ENCODE data around the gene ATL1.

ATL1 gene

GRCh38 chr14:50601394-50601793, 41.4 kb downstream of the ATL1 start:
- Histone ChIP-seq H3K4me1 (ENCODE audit: control insufficient read depth, insufficient read depth, low read length) (no peaks in the 10 kb centered on the region), H3K27ac (ENCODE audit: low read length) (no peak overlapping the region), H3K4me3 (ENCODE audit: low read length) (no peak overlapping the region), H3K27me3 (ENCODE audit: control insufficient read depth, insufficient read depth, low read length) (no peaks in the 10 kb centered on the region), H3K36me3 (ENCODE audit: control insufficient read depth, insufficient read depth, low read length) (no peaks in the 10 kb centered on the region), H3K9me3 (ENCODE audit: control insufficient read depth, insufficient read depth, low read length) (no peaks in the 10 kb centered on the region)
- no CpG with 5 or more reads among the region's 2 CpGs for WGBS (ENCODE audit: insufficient coverage, insufficient read length)
- DNase-seq (ENCODE audit: low read depth, low spot score): no peak

GRCh38 chr14:50602035-50602434, 42.1 kb downstream of the ATL1 start:
- no peaks in the 10 kb centered on the region for H3K4me1 ChIP-seq (ENCODE audit: control insufficient read depth, insufficient read depth, low read length)
- H3K9me3 ChIP-seq (ENCODE audit: control insufficient read depth, insufficient read depth, low read length): no peaks in the 10 kb centered on the region
- H3K27me3 ChIP-seq (ENCODE audit: control insufficient read depth, insufficient read depth, low read length): no peaks in the 10 kb centered on the region
- no peak for DNase-seq (ENCODE audit: low read depth, low spot score)
- no peaks in the 10 kb centered on the region for H3K36me3 ChIP-seq (ENCODE audit: control insufficient read depth, insufficient read depth, low read length)
- no CpG with 5 or more reads among the region's 3 CpGs for WGBS (ENCODE audit: insufficient coverage, insufficient read length)
- H3K27ac ChIP-seq (ENCODE audit: low read length): no peak overlapping the region
- no peak overlapping the region for H3K4me3 ChIP-seq (ENCODE audit: low read length)

GRCh38 chr14:50603565-50603964, 43.6 kb downstream of the ATL1 start:
- H3K27ac ChIP-seq (ENCODE audit: low read length): no peak overlapping the region
- DNase-seq (ENCODE audit: low read depth, low spot score): no peak
- H3K27me3 ChIP-seq (ENCODE audit: control insufficient read depth, insufficient read depth, low read length): no peaks in the 10 kb centered on the region
- no peaks in the 10 kb centered on the region for H3K4me1 ChIP-seq (ENCODE audit: control insufficient read depth, insufficient read depth, low read length)
- H3K9me3 ChIP-seq (ENCODE audit: control insufficient read depth, insufficient read depth, low read length): no peaks in the 10 kb centered on the region
- WGBS (ENCODE audit: insufficient coverage, insufficient read length): no CpG with 5 or more reads among the region's 2 CpGs
- H3K36me3 ChIP-seq (ENCODE audit: control insufficient read depth, insufficient read depth, low read length): no peaks in the 10 kb centered on the region
- no peak overlapping the region for H3K4me3 ChIP-seq (ENCODE audit: low read length)

GRCh38 chr14:50605766-50606165, 45.8 kb downstream of the ATL1 start:
- Histone ChIP-seq H3K4me1 (ENCODE audit: control insufficient read depth, insufficient read depth, low read length) (no peaks in the 10 kb centered on the region), H3K36me3 (ENCODE audit: control insufficient read depth, insufficient read depth, low read length) (no peaks in the 10 kb centered on the region), H3K9me3 (ENCODE audit: control insufficient read depth, insufficient read depth, low read length) (no peaks in the 10 kb centered on the region), H3K4me3 (ENCODE audit: low read length) (no peak overlapping the region), H3K27me3 (ENCODE audit: control insufficient read depth, insufficient read depth, low read length) (no peaks in the 10 kb centered on the region), H3K27ac (ENCODE audit: low read length) (no peak overlapping the region)
- no CpG with 5 or more reads among the region's 1 CpG for WGBS (ENCODE audit: insufficient coverage, insufficient read length)
- DNase-seq (ENCODE audit: low read depth, low spot score): no peak

- Histone ChIP-seq H3K27ac (ENCODE audit: low read length) (no peak overlapping the region), H3K4me1 (ENCODE audit: control insufficient read depth, insufficient read depth, low read length) (no peaks in the 10 kb centered on the region), H3K27me3 (ENCODE audit: control insufficient read depth, insufficient read depth, low read length) (no peaks in the 10 kb centered on the region), H3K36me3 (ENCODE audit: control insufficient read depth, insufficient read depth, low read length) (no peaks in the 10 kb centered on the region), H3K4me3 (ENCODE audit: low read length) (no peak overlapping the region), H3K9me3 (ENCODE audit: control insufficient read depth, insufficient read depth, low read length) (no peaks in the 10 kb centered on the region)
- no peak for DNase-seq (ENCODE audit: low read depth, low spot score)
- WGBS (ENCODE audit: insufficient coverage, insufficient read length): no CpG with 5 or more reads among the region's 2 CpGs
These were observed 46.5 kb downstream of the ATL1 start for GRCh38 chr14:50606468-50606867.

GRCh38 chr14:50607181-50607580, 47.2 kb downstream of the ATL1 start:
- no peak for DNase-seq (ENCODE audit: low read depth, low spot score)
- Histone ChIP-seq H3K27ac (ENCODE audit: low read length) (no peak overlapping the region), H3K4me3 (ENCODE audit: low read length) (no peak overlapping the region), H3K9me3 (ENCODE audit: control insufficient read depth, insufficient read depth, low read length) (no peaks in the 10 kb centered on the region), H3K4me1 (ENCODE audit: control insufficient read depth, insufficient read depth, low read length) (no peaks in the 10 kb centered on the region), H3K27me3 (ENCODE audit: control insufficient read depth, insufficient read depth, low read length) (no peaks in the 10 kb centered on the region), H3K36me3 (ENCODE audit: control insufficient read depth, insufficient read depth, low read length) (no peaks in the 10 kb centered on the region)
- no CpG with 5 or more reads among the region's 3 CpGs for WGBS (ENCODE audit: insufficient coverage, insufficient read length)

GRCh38 chr14:50607761-50608160, 47.8 kb downstream of the ATL1 start:
- no peaks in the 10 kb centered on the region for H3K36me3 ChIP-seq (ENCODE audit: control insufficient read depth, insufficient read depth, low read length)
- no peaks in the 10 kb centered on the region for H3K27me3 ChIP-seq (ENCODE audit: control insufficient read depth, insufficient read depth, low read length)
- H3K9me3 ChIP-seq (ENCODE audit: control insufficient read depth, insufficient read depth, low read length): no peaks in the 10 kb centered on the region
- H3K27ac ChIP-seq (ENCODE audit: low read length): no peak overlapping the region
- H3K4me1 ChIP-seq (ENCODE audit: control insufficient read depth, insufficient read depth, low read length): no peaks in the 10 kb centered on the region
- DNase-seq (ENCODE audit: low read depth, low spot score): no peak
- no CpG with 5 or more reads among the region's 1 CpG for WGBS (ENCODE audit: insufficient coverage, insufficient read length)
- no peak overlapping the region for H3K4me3 ChIP-seq (ENCODE audit: low read length)

- no peaks in the 10 kb centered on the region for H3K4me1 ChIP-seq (ENCODE audit: control insufficient read depth, insufficient read depth, low read length)
- WGBS (ENCODE audit: insufficient coverage, insufficient read length): no CpG with 5 or more reads among the region's 1 CpG
These were observed 48.4 kb downstream of the ATL1 start for GRCh38 chr14:50608302-50608851.

GRCh38 chr14:50610465-50610864, 50.5 kb downstream of the ATL1 start:
- Histone ChIP-seq H3K27ac (ENCODE audit: low read length) (no peak overlapping the region), H3K36me3 (ENCODE audit: control insufficient read depth, insufficient read depth, low read length) (no peaks in the 10 kb centered on the region), H3K4me1 (ENCODE audit: control insufficient read depth, insufficient read depth, low read length) (no peaks in the 10 kb centered on the region), H3K4me3 (ENCODE audit: low read length) (no peak overlapping the region), H3K27me3 (ENCODE audit: control insufficient read depth, insufficient read depth, low read length) (no peaks in the 10 kb centered on the region), H3K9me3 (ENCODE audit: control insufficient read depth, insufficient read depth, low read length) (no peaks in the 10 kb centered on the region)
- no peak for DNase-seq (ENCODE audit: low read depth, low spot score)
- WGBS (ENCODE audit: insufficient coverage, insufficient read length): no CpG with 5 or more reads among the region's 1 CpG

More at GRCh38 chr14:50608302-50608851, 48.4 kb downstream of the ATL1 start:
- H3K9me3 ChIP-seq (ENCODE audit: control insufficient read depth, insufficient read depth, low read length): no peaks in the 10 kb centered on the region
- H3K27ac ChIP-seq (ENCODE audit: low read length): no peak overlapping the region
- no peaks in the 10 kb centered on the region for H3K27me3 ChIP-seq (ENCODE audit: control insufficient read depth, insufficient read depth, low read length)
- no peak overlapping the region for H3K4me3 ChIP-seq (ENCODE audit: low read length)
- DNase-seq (ENCODE audit: low read depth, low spot score): no peak
- no peaks in the 10 kb centered on the region for H3K36me3 ChIP-seq (ENCODE audit: control insufficient read depth, insufficient read depth, low read length)

- Histone ChIP-seq H3K27me3 (ENCODE audit: control insufficient read depth, insufficient read depth, low read length) (no peaks in the 10 kb centered on the region), H3K36me3 (ENCODE audit: control insufficient read depth, insufficient read depth, low read length) (no peaks in the 10 kb centered on the region), H3K4me3 (ENCODE audit: low read length) (no peak overlapping the region), H3K4me1 (ENCODE audit: control insufficient read depth, insufficient read depth, low read length) (no peaks in the 10 kb centered on the region), H3K9me3 (ENCODE audit: control insufficient read depth, insufficient read depth, low read length) (no peaks in the 10 kb centered on the region), H3K27ac (ENCODE audit: low read length) (no peak overlapping the region)
- no peak for DNase-seq (ENCODE audit: low read depth, low spot score)
- no CpG with 5 or more reads among the region's 3 CpGs for WGBS (ENCODE audit: insufficient coverage, insufficient read length)
These were observed 52.9 kb downstream of the ATL1 start for GRCh38 chr14:50612806-50613205.

GRCh38 chr14:50615056-50615455, 55.1 kb downstream of the ATL1 start:
- no peaks in the 10 kb centered on the region for H3K27me3 ChIP-seq (ENCODE audit: control insufficient read depth, insufficient read depth, low read length)
- no peak overlapping the region for H3K27ac ChIP-seq (ENCODE audit: low read length)
- no peak overlapping the region for H3K4me3 ChIP-seq (ENCODE audit: low read length)
- no peaks in the 10 kb centered on the region for H3K9me3 ChIP-seq (ENCODE audit: control insufficient read depth, insufficient read depth, low read length)
- H3K36me3 ChIP-seq (ENCODE audit: control insufficient read depth, insufficient read depth, low read length): no peaks in the 10 kb centered on the region
- no peak for DNase-seq (ENCODE audit: low read depth, low spot score)
- WGBS (ENCODE audit: insufficient coverage, insufficient read length): no CpG with 5 or more reads among the region's 4 CpGs
- no peaks in the 10 kb centered on the region for H3K4me1 ChIP-seq (ENCODE audit: control insufficient read depth, insufficient read depth, low read length)

All from iPS DF 6.9 (cell line).